GM15510 (cell line): ENCODE data around the gene PTPRN2.

Experiments
- POLR2A ChIP-seq: IDR thresholded peaks from 3 replicates; pipeline ENCODE4 v1.6.1; 2011; ENCODE audit warnings: borderline replicate concordance; ENCODE audit not compliant: insufficient read length; ENCODE audit errors: extremely low read depth

PTPRN2 gene

DNA sequence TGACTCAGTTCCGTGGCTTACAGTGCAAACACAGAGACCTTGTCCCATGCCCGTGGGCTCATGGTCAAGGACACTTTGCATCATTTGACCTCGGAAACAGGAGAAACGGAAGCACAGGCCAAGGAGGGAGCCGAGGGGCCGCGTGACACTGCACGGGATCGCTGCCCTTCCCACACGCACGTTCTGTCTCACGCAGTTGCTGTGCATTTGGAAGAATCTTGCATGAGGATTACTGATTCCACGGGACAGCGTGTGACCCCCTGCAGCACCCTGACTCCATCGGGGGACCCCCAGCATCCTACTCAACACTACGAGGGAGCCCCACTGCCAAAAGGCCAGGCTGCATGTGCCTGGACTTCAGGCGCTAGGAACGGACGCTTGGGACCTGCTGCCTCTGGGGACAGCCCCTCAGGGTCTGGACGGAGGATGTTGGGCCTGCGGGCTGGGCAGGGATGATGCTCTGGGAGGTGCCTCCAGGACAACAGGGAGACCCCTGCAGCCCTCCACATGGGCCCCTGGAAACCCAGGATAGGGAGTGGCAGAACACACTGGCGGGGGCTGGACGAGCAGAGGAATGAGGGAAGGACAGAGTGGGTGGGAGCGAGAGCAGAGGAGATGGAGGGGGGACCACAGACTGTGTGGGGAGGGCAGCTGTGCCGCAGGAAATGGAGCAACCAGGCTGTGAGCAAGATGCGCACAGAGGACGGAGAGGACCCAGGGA lies 1028.6 kb downstream of the PTPRN2 start:
- no peak for TF ChIP-seq POLR2A

- TF ChIP-seq POLR2A: no peak
Observed at GRCh38 chr7:157558516-157558874, 1029.1 kb downstream of the PTPRN2 start.

GRCh38 chr7:157558061-157558460 lies 1029.6 kb downstream of the PTPRN2 start:
- no peak for TF ChIP-seq POLR2A

- TF ChIP-seq POLR2A: no peak
Observed at GRCh38 chr7:157557263-157557662, 1030.4 kb downstream of the PTPRN2 start.

DNA sequence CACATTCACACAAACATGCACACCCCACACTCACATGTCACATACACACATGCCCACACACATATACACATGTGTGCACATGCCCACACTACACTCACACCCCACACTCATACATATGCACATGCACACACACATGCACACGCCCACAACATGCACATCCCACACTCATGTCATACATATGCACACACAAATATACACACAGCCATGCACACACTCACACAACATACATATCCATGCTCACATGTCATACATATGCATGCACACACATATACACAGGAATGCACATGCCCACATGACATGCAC lies 1031.0 kb downstream of the PTPRN2 start:
- TF ChIP-seq POLR2A: no peak

DNA sequence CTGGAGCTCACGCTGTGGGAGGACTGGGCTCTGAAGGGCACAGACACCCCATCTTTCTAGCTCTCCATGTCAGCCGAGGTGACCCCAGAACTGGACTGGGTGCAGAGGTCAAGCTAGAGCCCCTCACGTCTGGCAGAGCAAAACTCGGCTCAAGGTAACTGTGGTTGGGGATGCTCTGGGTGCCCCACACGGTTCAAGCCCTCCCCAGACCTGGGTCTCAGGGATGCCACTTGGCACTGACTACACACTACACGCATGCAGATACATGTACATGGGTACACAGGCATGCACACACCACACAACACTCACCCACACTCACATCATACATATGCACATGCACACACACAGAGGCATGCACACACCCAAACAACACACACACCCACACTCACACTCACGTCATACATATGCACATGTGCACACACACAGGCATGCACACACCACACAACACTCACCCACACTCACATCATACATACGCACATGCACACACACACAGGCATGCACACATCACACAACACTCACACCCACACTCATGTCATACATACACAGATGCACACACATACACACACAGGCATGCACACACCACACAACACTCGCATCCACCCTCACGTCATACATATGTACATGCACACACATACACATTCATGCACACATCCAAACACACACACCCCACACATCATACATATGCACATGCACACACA lies 1031.5 kb downstream of the PTPRN2 start:
- no peak for TF ChIP-seq POLR2A

- no peak for TF ChIP-seq POLR2A
Observed at GRCh38 chr7:157555313-157555712, 1032.3 kb downstream of the PTPRN2 start.

GRCh38 chr7:157554393-157555238 lies 1033.0 kb downstream of the PTPRN2 start:
- no peak for TF ChIP-seq POLR2A

GRCh38 chr7:157553256-157553655 lies 1034.4 kb downstream of the PTPRN2 start:
- no peak for TF ChIP-seq POLR2A

DNA sequence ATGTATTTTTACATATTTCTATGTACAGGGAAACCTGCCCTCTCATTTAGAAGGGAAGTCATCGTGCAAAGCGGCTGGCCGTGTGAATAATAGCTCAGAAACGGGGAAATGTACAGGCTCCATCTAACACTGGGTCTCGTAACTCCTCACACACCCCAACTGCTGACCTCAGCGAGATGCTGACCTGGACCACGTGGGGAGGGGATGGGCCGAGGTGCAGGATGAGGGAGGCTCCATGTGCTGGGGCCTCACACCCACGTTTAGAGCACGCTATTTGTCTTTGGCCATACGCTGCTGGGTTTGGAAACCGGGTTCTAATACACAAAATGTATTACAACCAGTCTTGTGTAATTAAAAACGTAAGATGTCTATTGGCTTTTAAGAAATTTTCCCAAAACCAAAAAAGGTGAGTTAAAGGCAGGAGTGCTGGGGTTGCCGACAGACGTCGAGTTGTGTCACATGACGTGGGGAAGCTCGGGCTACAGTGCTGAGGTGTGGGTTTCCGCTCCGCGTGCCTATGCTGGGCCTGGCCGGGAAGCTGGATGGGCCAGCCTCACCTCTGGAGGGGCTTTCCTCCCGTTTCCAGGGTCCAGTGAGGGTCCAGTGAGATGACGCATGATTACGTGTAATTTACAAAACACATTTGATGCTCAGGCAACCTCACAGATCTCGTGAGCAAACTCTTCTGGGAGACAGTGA lies 1035.2 kb downstream of the PTPRN2 start:
- no peak for TF ChIP-seq POLR2A

GRCh38 chr7:157551325-157552070 lies 1036.1 kb downstream of the PTPRN2 start:
- no peak for TF ChIP-seq POLR2A

DNA sequence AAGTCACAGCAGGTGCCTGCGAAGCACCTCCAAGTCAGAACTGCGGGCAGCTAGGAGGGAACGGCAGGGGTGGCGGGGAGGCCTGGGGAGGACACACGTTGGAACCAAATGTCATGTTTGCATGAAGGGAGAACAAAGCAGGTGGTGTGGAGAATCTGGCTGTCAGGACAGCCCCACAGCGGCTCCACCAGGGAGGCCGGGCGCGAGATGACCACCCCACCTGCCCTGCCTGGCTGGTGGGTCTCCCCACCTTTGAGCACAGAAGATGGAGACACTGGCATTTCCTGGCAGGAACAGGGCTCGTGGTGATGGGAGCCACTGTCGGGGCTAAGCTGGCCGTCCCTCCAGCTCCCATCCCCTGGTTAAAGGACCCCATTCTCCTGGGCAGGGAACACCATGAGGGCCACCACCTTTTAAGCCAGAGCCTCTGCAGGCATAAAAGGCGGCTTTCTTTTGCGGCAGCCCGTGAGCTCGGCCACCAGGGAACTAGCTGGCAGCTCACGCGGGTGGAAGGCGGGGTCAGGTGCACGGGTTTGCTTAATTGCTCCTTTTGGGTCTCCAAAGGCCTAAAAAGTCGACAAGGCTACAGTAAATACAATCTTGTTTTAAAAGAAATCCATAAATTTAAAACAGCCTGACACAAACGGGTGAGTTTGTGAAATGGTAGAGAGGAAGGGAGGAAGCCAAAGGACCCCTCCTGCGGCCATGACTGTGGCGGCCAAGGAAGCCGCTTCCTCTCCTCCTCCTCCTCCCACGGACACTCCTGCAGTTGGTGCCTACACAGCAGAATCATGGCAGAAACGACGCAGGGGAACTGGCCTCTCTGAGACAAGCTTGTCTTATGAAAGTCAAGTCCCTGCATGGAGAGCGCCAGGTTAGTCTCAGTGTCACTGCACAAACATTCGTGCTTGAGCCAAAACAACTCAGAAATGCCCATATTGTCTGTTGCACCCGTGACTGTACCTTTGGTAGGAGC lies 1037.0 kb downstream of the PTPRN2 start:
- no peak for TF ChIP-seq POLR2A

DNA sequence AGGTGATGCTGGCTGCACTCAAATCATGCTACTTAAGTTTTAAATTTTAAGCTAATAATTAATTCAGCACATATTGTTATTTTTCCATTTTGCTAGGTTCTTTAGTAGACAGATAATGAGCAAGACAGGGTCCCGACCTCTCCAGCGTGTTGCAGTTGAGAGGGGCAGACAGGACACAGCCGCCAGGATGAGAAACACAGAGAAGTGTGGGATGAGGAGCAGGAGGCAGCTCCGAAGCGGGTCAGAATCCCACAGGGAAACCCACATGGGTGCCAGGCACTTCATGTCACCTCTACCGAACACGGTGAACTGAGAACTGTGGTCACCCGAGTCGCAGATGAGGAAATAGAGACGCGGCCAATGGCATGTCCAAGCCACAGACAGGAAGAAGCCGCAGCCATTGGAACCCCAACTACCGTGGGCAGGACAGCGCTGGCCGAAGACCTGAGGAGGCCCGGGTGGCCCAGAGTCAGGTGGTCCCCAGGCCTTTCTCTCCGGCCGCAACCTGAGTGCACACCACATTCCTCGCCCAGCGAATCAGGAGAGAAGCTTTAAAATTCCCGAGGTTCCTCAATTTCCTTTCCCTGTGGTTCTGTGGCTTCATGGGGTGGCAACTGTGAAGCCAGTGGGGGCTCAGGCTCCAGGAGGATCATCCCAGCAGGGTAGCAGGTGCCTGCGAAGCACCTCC lies 1037.9 kb downstream of the PTPRN2 start:
- TF ChIP-seq POLR2A: no peak

- TF ChIP-seq POLR2A: no peak
Observed at GRCh38 chr7:157548691-157549303, 1038.8 kb downstream of the PTPRN2 start.
